Measurements from ENCODE around the gene PELI1.
"Not testable (repeated sequence)": the region's sequence is repeated elsewhere in the genome, so short reads cannot be mapped to it uniquely, and the experiment has no call there.

The PELI1 gene

GRCh38 chr2:64085936-64086335 lies 58.3 kb downstream of the PELI1 start:
- no peak for DNase-seq (ENCODE audit: low spot score)

- no peak for DNase-seq (ENCODE audit: low spot score)
Observed at GRCh38 chr2:64081046-64081445, 63.2 kb downstream of the PELI1 start.

GRCh38 chr2:64080179-64080578 lies 64.0 kb downstream of the PELI1 start:
- no peak for DNase-seq (ENCODE audit: low spot score)

GRCh38 chr2:64079688-64080087 lies 64.5 kb downstream of the PELI1 start:
- DNase-seq (ENCODE audit: low spot score): not testable (repeated sequence)

- not testable (repeated sequence) for DNase-seq (ENCODE audit: low spot score)
Observed at GRCh38 chr2:64076828-64077227, 67.4 kb downstream of the PELI1 start.

GRCh38 chr2:64074616-64075015 lies 69.6 kb downstream of the PELI1 start:
- not testable (repeated sequence) for DNase-seq (ENCODE audit: low spot score)

GRCh38 chr2:64067326-64067725 lies 76.9 kb downstream of the PELI1 start:
- DNase-seq (ENCODE audit: low spot score): no peak

GRCh38 chr2:64065516-64065915 lies 78.7 kb downstream of the PELI1 start:
- DNase-seq (ENCODE audit: low spot score): no peak

GRCh38 chr2:64063924-64064331 lies 80.3 kb downstream of the PELI1 start:
- DNase-seq (ENCODE audit: low spot score): no peak

- no peak for DNase-seq (ENCODE audit: low spot score)
Observed at GRCh38 chr2:64063454-64063853, 80.8 kb downstream of the PELI1 start.

GRCh38 chr2:64062840-64063239 lies 81.4 kb downstream of the PELI1 start:
- no peak for DNase-seq (ENCODE audit: low spot score)

GRCh38 chr2:64059270-64059669 lies 85.0 kb downstream of the PELI1 start:
- DNase-seq (ENCODE audit: low spot score): no peak

GRCh38 chr2:64056021-64056420 lies 88.2 kb downstream of the PELI1 start:
- no peak for DNase-seq (ENCODE audit: low spot score)

- DNase-seq (ENCODE audit: low spot score): no peak
Observed at GRCh38 chr2:64054161-64054915, 89.9 kb downstream of the PELI1 start.

- peak; percentile 45 for DNase-seq (ENCODE audit: low spot score)
Observed at GRCh38 chr2:64052463-64053241, 91.6 kb downstream of the PELI1 start.

- peak; percentile 83 for DNase-seq (ENCODE audit: low spot score)
Observed at GRCh38 chr2:64049633-64050220, 94.5 kb downstream of the PELI1 start.

GRCh38 chr2:64045938-64046337 lies 98.3 kb downstream of the PELI1 start:
- DNase-seq (ENCODE audit: low spot score): no peak
